Measurements from ENCODE around the gene LHFPL2. TPM values are rescaled to one million over a fixed set of nuclear protein-coding genes. Genes with fewer than 3 reads are reported as not detected.

The LHFPL2 gene
- total RNA-seq, 4 donors from 2014 or later, result 34.4 to 79.6 (median 51.5) TPM

GRCh38 chr5:78640662-78641474 lies 7.7 kb downstream of the LHFPL2 start:
- peak overlapping the region in 1 of 4 donors; percentile 11 for H3K27ac ChIP-seq
- no peak overlapping the region for H3K4me3 ChIP-seq
- H3K4me1 ChIP-seq, result peaks cover 0 to 71% (median 33%) of the 10 kb centered on the region in 4 donors
- H3K9me3 ChIP-seq, result no peaks in the 10 kb centered on the region
- in situ Hi-C loops (cut with MboI; ENCODE audit: low pct_ligation_motif_present in 1 of 4, low pct_unique_long_range_greater_than_20kb in 1 of 4, low sequenced_read_pairs in 3 of 4) (no loop called here), intact Hi-C loops (cut with DNase I; ENCODE audit: low total_unique reads) (no loop called here)
- no peaks in the 10 kb centered on the region for H3K36me3 ChIP-seq
- no peak for DNase-seq
- TF ChIP-seq CTCF (IDR thresholded peaks at IDR 0.05) (no peak), POLR2AphosphoS5 (IDR thresholded peaks at IDR 0.05) (no peak), EP300 (IDR thresholded peaks at IDR 0.05; ENCODE audit: low read depth) (no peak), POLR2A (IDR thresholded peaks at IDR 0.05) (no peak)
- 37 to 69% methylated on average over 2 to 3 of the region's 3 CpGs for WGBS, 2 donors (ENCODE audit: low coverage in 1 of 2)
- no peaks in the 10 kb centered on the region for H3K27me3 ChIP-seq

DNA sequence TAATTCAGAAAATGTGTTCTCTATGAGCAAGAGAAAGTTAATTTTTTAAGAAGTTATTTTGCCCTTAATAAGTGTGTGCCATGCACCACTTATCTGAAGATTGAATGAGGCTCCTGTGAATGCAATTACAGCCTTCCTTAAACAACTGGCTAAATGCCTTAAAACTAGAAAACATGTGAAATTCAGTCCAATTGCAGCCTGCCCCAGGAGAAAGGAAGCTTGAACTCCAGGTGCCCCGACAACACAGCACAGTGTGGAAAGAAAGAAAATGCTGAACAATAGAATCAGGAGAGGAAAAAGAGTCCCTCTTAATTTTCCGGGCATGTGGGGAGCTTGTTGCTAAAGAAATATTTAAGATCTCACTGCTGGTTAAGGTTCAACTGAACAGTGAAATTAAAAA lies 8.8 kb downstream of the LHFPL2 start:
- in situ Hi-C loops (cut with MboI; ENCODE audit: low pct_ligation_motif_present in 1 of 4, low pct_unique_long_range_greater_than_20kb in 1 of 4, low sequenced_read_pairs in 3 of 4), result no loop called here
- peak overlapping the region in 1 of 4 donors; percentile 49 for H3K27ac ChIP-seq
- TF ChIP-seq EP300 (IDR thresholded peaks at IDR 0.05; ENCODE audit: low read depth) (no peak), POLR2A (IDR thresholded peaks at IDR 0.05) (no peak), POLR2AphosphoS5 (IDR thresholded peaks at IDR 0.05) (no peak), CTCF (IDR thresholded peaks at IDR 0.05) (no peak)

DNA sequence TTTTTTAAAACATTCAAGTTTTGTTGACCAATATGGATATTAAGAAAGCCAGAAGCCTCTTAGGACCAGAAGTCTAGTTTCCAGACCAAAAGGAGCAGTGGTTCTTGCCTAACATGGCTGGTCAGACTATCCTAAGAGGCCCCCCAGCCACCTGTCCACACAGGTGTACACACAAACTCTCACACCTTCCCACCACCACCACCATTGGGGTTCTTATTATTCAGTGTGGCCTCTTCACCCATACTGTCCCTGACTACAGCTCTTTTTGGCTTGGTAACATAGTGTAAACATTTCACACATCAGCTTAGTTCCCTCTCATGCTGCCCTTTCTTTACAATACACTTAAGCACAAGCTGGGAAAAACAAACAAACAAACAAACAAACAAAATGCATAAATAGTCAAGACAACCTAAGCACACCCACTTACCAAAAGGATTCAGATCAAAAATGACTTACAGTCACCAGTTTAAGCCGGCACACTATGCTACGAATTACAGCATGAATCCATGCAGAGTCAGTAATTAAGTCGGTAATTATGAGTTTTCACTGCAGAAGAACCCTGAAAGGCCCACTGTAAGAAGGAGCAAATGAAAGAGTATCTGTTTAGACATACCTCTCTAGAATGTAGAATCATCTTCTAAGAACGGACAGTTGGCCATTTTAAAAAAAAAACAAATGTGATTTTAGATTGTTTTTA lies 9.5 kb downstream of the LHFPL2 start:
- intact Hi-C loops (cut with DNase I; ENCODE audit: low total_unique reads) (no loop called here), in situ Hi-C loops (cut with MboI; ENCODE audit: low pct_ligation_motif_present in 1 of 4, low pct_unique_long_range_greater_than_20kb in 1 of 4, low sequenced_read_pairs in 3 of 4) (no loop called here)
- no peaks in the 10 kb centered on the region for H3K27me3 ChIP-seq
- H3K9me3 ChIP-seq, result no peaks in the 10 kb centered on the region
- no peak overlapping the region for H3K4me3 ChIP-seq
- 74 to 80% methylated on average over 4 of the region's 4 CpGs for WGBS, 2 donors (ENCODE audit: low coverage in 1 of 2)
- peaks cover 0 to 60% (median 36%) of the 10 kb centered on the region in 4 donors for H3K4me1 ChIP-seq
- H3K27ac ChIP-seq, result peak overlapping the region in 3 of 4 donors; percentile 41 to 64 (median 49)
- TF ChIP-seq EP300 (IDR thresholded peaks at IDR 0.05; ENCODE audit: low read depth) (no peak), POLR2AphosphoS5 (IDR thresholded peaks at IDR 0.05) (no peak), POLR2A (IDR thresholded peaks at IDR 0.05) (no peak), CTCF (IDR thresholded peaks at IDR 0.05) (no peak)
- H3K36me3 ChIP-seq, result no peaks in the 10 kb centered on the region
- DNase-seq, result no peak

More for the DNA sequence above, 8.8 kb downstream of the LHFPL2 start:
- Histone ChIP-seq H3K9me3 (no peaks in the 10 kb centered on the region), H3K4me3 (no peak overlapping the region), H3K4me1 (peaks cover 0 to 63% (median 33%) of the 10 kb centered on the region in 4 donors), H3K27me3 (no peaks in the 10 kb centered on the region), H3K36me3 (no peaks in the 10 kb centered on the region)
- intact Hi-C loops (cut with DNase I; ENCODE audit: low total_unique reads), result no loop called here
- no peak for DNase-seq
- 78 to 86% methylated on average over 2 of the region's 2 CpGs for WGBS, 2 donors (ENCODE audit: low coverage in 1 of 2)

- Histone ChIP-seq H3K27me3 (no peaks in the 10 kb centered on the region), H3K36me3 (no peaks in the 10 kb centered on the region), H3K27ac (peak overlapping the region; percentile 41 to 64 (median 52)), H3K4me1 (peaks cover 0 to 63% (median 39%) of the 10 kb centered on the region in 4 donors), H3K9me3 (no peaks in the 10 kb centered on the region), H3K4me3 (no peak overlapping the region)
- TF ChIP-seq POLR2AphosphoS5 (IDR thresholded peaks at IDR 0.05) (peak in 2 of 3 donors; percentile 20 to 49), POLR2A (IDR thresholded peaks at IDR 0.05) (no peak)
- 43% methylated on average over 5 to 10 of the region's 10 CpGs for WGBS, 2 donors (ENCODE audit: low coverage in 1 of 2)
- intact Hi-C loops (cut with DNase I; ENCODE audit: low total_unique reads), result no loop called here
- DNase-seq, result peak; percentile 52
- in situ Hi-C loops (cut with MboI; ENCODE audit: low pct_ligation_motif_present in 1 of 4, low pct_unique_long_range_greater_than_20kb in 1 of 4, low sequenced_read_pairs in 3 of 4), result no loop called here
Measured at GRCh38 chr5:78638423-78638822, 10.1 kb downstream of the LHFPL2 start.

Measured in transverse colon (tissue), 4 donors.